GM19043 (cell line): ENCODE results near the gene BUD13.
"Not testable (repeated sequence)": the region's sequence is repeated elsewhere in the genome, so short reads cannot be mapped to it uniquely, and the experiment has no call there.

Experiments used
- ATAC-seq: cut with Tn5 transposase; IDR thresholded peaks from one replicate; pipeline ENCODE4 v1.9.1; 2021; ENCODE audit warnings: low read depth; ENCODE audit not compliant: unreplicated experiment

BUD13 gene, protein sequence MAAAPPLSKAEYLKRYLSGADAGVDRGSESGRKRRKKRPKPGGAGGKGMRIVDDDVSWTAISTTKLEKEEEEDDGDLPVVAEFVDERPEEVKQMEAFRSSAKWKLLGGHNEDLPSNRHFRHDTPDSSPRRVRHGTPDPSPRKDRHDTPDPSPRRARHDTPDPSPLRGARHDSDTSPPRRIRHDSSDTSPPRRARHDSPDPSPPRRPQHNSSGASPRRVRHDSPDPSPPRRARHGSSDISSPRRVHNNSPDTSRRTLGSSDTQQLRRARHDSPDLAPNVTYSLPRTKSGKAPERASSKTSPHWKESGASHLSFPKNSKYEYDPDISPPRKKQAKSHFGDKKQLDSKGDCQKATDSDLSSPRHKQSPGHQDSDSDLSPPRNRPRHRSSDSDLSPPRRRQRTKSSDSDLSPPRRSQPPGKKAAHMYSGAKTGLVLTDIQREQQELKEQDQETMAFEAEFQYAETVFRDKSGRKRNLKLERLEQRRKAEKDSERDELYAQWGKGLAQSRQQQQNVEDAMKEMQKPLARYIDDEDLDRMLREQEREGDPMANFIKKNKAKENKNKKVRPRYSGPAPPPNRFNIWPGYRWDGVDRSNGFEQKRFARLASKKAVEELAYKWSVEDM

DNA sequence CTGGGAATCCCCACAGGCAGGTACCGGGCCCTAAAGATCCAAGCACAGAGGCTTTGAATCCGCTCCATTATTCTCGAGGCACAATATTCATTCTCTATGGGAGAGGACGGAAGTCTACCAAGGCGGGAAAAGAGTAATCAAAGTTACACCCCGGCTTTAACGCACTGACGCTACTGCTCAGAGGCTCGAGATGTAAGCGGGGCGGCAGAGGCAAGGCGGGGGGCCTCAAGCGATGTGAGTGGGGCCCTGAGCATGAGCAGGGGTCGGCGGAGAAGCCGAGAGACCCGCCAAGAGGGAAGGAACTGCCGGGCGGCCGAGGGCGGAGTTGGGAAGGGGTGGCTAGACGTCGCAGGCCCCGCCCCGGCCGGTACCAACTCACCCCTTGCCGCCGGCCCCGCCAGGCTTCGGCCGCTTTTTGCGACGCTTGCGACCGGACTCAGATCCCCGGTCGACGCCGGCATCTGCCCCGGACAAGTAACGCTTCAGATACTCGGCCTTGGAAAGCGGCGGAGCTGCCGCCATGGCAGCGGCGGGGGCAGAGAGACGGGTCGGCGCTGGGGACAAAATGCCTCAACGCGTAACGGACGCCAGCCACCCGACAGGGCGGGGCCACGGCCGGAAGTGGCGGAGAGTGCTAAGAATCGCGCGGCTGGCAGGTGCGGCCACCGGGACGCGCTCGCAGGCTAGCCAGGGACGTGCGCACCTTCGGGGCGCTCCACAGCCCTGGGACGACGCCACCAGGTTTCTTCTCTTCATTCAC, at the start of gene BUD13:
BUD13 (minus strand) TSS at position 545 of the 760 bp plus-strand sequence; CDS start at position 522, 23 bp downstream.
- peak; percentile 88 for ATAC-seq

DNA sequence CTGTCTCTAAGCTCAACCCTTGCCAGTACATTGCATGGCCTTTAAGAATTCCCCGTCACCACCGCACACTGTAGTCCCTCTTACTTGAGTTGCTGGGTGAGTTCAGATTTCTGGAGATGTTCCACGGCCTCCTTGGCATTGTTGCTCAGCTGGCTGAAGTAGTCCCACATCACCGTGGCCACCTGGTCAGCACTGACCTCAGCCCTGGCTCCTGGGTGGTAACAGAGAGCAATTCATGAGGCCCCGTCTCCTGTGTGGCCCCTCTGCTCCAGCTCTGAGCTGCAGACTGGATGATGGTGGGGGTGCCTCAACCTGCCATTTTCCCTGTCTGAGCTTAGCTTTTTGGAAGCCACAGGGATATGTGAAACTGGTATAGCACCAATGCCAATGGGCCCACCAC, 49.8 kb upstream of the BUD13 start:
- ATAC-seq = no peak

DNA sequence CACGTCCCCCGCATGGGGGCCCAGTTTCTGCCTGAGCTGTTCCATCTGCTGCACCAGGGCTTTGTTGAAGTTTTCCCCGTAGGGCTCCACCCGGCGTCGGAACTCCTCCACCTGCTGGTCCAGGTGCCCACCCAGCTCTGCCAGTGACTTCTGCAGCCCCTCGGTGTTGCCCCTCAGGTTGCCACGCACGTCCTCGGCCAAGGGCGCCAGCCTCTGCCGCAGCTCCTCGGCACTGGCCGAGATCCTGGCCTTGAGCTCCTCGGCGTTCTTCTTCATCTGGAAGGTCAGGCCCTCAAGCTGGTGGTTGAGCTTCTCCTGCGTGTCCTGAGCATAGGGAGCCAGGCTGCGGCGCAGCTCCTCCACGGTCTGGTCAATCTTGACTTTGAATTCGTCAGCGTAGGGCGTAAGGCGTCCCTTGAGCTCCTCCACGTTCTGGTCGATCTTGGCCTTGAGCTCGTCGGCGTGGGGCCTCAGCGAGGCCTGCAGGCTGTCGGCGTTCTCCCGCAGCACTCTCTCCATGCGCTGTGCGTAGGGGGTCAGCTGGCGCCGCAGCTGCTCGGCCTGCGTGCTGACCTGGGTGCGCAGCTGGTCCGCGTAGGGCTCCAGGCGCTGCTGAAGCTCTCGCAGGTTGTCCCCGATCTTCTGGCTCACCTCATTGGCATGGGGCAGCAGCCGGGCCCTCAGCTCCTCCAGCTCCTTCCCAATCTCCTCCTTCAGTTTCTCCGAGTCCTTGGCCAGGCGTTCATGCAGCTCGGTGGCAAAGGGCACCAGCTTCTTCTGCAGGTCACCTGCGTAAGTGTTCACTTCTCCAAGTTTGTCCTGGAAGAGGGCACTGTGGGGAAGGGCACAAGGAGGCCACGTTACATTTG, 48.5 kb upstream of the BUD13 start:
- no peak for ATAC-seq

DNA sequence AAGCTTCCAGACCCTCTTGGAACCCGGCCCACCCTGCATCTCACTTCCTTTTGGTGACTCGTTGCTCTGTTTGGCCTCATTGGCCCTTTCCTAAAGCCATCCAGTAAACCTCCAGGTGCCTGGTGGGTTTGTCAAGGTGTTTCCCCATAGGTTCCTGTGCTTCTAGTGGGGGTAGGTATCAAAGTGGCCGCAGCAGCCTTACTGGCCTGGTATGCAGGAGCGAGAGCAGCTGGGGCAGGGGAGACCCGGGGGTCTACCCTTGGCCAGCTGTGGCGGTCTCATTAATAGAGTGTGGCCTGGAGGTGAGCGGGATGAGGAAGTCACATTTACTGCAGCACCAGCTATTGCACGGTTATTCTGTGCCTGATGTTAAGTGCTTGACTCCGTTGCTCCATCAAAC, 46.3 kb upstream of the BUD13 start:
- ATAC-seq = no peak

DNA sequence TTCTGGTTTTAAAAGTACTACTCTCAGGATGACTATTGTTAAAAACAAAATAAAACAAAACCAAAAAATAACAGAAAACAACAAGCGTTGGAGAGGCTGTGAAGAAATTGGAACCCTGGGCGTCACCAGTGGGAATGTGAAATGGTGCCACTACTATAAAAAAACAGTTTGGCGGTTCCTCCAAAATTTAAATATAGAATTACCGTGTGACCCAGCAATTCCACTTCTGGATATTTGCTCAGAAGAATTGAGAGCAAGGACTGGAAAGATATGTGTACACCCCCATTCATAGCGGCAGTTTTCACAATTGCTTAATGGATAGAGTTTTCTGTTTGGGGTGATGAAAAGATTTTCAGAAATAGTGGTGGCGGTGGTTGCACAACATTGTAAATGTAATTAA, 41.7 kb upstream of the BUD13 start:
- ATAC-seq = no peak

DNA sequence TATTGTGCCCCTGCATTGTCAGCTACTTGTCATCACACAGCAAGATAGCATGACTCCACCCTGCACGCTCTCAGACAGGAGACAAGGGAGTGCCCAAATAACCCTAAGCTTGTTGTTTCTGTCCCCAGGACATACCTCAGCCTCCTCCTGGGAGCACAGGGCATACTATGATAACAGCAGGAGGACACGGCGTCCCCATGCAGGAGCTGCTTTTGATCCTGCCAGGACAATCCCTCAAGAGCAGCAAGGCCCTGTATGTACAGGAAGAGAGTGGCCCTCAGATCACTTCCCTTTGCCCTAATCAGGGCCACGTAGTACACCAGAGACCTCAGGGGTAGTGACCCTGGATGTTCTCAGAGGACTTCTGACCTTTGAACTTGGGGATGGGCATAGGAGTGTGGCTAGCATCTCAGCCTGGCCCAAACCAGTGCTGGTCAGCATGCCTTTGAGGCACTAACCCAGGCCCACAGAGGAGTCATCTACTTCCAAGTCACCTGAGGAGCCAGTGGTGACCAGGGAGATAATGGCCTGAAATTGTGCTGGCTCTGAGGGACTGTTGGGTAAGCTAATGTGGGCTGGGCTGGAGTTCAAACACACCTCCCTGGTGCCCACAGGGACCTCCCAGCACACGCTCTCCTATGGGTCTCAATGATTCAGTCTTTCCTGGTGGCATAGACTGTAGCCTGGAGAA, 41.1 kb upstream of the BUD13 start:
- ATAC-seq = no peak

DNA sequence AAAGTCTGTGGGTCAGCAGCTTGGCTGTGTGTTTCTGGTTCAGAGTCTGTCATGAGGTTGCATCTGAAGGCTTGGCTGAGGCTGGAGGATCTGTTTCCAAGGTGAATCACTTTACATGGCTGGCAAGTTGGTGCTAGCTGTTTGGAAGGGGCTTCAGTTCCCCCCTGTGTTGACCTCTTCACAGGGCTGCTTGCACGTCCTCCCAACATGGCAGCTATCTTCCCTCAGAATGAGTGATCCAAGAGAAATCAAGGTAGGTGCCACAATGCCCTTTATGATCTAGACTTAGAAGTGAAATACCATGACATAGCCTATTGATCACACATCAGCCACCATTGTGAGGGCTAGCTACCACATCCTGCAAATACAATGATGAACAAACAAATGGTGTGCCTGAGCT, 40.4 kb upstream of the BUD13 start:
- no peak for ATAC-seq

DNA sequence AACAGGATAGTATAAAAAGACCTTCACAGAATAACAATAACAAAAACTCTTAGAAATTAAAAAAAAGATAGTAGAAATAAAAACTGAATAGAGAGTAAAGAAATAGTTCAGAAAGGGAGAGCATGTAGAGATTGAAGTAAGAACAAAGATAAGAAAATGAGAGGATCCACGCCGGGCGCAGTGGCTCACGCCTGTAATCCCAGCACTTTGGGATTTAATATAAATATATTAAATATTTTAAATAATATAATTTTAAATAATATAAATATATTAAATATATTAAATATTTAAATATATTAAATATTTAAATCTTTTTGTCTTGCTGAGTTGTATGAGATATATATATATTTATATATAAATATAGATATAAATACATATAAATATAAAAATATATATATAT, 39.3 kb upstream of the BUD13 start:
- no peak for ATAC-seq

DNA sequence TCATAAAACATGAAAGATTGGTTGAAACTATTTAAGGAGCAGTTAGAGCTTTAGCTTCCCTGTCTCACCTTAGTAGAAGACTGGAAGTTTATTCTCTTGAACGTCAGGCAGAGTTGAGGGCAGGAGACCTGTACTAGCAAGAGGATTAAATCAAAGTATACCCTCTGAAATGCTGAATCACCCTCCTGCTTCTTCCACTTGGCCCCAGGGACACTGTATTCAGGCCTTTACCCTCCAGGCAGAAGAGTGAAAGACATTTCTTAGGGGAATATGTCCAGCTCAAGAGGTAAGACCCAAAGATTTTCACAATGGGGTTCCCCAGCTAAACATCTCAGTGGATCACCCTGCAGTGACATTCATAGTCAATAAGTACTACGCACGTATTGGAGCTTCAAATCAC, 38.4 kb upstream of the BUD13 start:
- ATAC-seq = no peak

DNA sequence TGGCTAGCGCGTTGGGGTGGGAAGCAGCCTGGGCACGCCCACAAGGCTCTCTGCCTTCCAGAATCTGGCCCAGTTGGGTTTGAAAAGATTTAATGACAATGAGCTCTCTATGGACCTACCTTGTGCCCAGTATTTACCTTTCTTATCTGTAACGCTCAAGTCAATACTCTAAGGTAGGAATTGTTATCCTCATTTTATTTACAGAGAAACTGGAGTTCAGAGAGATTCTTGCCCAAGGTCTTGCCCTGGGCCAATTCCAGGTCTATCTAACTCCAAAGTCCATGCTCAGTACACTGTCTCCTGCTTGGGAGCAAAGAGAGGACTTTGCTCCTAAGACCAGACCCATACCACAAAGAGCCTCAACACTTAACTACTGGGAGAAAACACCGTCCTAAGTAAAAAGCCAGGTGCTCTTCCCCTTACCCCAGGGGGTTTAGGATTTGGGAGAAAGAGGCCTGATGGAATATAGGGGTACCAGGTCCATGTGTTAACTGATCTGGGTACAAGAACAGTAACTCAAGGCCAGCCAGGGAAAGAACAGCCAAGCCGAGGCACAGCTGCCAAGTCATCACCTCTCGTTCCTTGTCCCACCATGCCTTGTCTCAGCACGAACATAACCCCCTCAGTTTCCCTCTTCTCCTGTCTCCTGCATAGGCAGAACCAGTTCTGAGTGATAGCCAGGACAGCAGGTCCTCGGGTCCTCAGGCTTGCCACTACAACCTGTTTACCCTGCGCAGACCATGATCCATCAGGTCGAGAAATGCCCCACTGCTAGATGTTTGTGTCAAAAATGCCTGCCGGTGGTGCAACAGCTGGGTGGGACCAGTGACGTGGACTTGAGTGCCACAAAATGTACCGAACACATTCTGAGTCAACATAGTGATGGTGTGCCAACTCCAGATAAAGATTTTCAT, 35.7 kb upstream of the BUD13 start:
- ATAC-seq = no peak

DNA sequence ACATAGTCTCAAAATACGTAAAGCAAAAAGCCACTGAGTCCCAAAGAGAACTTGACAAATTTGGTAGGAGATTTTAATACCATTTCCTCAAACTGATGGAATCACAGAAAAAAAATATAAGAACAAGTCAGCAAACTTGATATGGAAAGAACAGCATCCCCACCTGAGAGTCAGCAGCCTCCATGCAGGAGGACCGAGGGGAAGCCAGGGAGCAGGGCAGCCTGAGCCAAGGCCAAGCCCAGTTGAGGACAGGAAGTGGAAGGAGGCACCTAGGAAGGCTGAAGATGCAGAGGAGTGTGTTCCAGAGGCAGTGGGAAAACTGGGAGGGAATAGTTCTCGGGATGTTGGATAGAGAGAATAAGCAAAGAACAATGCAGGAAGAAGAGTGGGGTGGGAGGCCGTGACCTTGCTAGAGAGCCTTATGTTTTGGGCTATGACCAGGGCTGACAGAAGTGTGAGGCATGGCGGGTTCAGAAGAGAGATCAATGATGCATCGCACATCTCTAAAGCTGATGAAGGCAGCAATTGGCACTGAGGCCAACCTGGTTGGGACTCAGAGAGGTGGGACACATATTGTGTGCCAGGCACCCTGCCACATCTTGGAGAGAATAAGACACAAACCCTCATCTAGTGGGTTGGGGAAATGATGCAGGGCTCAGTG, 34.9 kb upstream of the BUD13 start:
- no peak for ATAC-seq

DNA sequence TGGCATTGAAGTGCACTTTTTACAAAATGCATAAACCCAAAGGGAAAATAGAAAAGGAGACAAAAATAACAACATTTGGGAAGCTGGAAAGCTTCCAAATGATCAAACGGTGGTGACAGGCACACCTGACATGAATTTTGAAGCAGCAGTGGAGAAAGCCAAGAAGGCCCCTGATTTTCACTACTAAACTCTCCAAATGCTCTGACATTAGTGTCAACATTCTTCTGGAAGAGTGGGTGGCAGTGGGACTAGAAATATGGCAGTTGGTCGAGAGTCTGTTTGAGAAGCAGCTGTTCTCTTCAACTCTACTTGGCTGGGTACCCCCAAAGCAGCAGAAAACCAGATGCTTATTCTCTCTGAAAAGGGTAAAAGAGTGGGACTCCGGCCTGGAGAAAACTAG, 31.2 kb upstream of the BUD13 start:
- ATAC-seq = no peak

DNA sequence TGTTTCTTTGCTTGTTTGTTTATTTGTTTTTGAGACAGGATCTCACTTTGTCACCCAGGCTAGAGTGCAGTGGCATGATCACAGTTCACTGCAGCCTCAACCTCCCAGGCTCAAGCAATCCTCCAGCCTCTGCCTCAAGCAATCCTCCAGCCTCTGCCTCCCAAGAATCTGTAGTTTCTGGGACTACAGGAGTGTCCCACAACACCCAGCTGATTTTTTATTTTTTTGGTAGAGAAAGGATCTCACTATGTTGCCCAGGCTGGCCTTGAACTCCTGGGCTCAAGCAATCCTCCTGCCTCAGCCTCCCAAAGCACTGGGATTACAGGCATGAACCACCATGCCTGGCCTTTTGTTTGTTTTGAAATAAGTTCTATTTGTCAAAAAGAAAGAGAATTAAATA, 28.9 kb upstream of the BUD13 start:
- not testable (repeated sequence) for ATAC-seq

DNA sequence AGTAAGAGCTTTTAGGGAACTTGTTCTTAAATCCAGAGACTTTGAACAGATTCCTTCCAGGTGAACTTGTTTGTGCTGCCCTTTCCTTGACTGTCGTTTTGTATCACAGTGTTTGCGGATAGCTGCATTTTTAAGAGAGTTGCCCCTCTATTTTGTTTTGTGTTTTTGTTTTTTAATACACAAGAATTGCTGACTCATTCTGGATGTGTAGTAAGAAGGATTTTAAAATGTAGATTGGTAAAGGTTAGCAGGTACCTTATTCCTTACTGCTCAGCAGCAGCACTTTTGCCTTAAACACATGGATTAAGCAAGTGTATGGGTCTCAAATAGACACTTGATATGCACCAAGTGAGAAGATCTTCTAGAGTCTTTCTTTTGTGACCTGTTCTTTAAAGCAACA, 27.8 kb upstream of the BUD13 start:
- no peak for ATAC-seq

DNA sequence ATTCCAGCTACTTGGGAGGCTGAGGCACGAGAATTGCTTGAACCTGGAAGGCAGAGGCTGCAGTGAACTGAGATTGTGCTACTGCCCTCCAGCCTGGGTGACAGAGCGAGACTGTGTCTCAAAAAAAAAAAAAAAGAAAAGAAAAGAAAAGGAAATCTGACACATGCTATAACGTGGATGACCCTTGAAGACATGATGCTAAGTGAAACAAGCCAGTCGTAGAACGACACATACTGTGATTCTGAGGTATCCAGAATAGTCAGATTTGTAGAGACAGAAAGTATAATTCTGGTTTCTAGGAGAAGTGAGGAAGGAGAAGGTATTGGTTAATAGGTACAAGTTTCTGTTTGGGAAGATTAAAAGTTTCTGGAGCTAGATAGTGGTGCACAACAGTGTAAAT, 25.6 kb upstream of the BUD13 start:
- ATAC-seq = no peak

DNA sequence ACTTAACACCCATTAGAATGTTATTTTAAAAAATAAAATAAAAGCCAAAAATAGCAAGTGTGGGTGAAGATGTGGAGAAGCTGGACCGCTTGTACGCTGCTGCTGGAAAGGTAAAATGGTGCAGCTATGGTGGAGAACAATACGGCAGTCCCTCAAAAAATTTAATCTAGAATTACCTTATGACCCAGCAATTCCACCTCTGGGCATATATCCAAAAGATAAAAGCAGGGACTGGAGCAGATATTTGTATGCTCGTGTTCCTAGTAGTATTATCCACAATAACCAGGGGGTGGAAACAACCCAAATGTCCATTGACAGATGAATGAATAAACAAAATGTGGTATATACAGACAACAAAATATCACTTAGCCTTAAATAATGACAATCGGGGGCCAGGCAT, 25.0 kb upstream of the BUD13 start:
- no peak for ATAC-seq

DNA sequence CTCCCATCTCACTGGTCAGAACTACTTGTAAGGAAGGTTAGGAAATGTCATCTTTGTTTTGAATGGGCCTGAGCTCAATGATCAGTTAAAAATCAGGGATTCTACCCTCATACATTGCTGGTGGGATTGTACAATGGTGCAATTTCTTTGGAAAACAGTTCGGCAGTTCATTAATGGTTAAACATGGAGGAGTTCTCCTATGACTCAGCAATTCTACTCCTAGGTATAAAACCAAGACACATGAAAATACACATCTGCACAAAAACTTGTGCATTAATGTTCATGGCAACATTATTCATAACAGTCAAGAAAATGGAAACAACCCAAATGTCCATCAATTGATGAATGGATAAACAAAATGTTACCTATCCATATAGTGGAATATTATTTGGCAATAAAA, 23.8 kb upstream of the BUD13 start:
- no peak for ATAC-seq

DNA sequence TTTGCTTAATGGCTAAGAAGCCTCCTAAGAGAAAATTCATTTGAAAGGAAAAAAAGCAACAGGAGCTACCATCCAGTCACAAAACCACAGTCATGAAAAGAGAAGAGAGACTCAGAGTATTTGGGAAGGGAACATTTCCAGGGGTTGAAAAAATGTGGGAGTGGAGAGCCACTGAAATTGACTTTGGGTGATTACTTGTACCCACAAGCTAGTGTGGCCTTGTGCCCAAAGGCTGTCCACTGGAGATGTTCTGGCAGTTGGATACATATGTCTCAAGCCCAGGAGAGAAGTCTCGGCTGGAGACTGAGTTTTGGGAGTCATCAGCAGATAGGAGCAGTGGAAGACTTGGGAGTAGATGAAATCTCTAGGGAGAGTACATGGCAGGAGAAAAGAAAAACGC, 22.1 kb upstream of the BUD13 start:
- ATAC-seq = no peak

DNA sequence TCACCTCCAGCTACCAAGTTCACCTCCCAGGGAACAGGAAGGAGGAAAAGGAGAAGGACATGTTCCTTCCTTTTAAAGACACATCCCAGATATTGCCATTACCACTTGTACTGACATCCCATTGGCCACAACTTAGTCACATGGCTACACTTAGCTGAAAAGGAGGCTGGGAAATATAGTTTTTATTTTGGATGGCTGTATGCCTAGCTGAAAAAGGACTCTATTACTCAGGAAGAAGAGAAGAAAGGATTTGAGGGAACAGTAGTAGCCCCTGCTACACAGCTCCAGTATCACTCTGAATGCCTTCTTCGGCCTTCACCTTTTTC, 20.9 kb upstream of the BUD13 start:
- ATAC-seq = no peak
